Right hindlimb (tissue), 1 donor: ENCODE data around the gene AATK.

Experiments
- DNase-seq: peaks from one replicate; pipeline ENCODE4 v3.0.0-alpha.2; 2018

The AATK gene

DNA sequence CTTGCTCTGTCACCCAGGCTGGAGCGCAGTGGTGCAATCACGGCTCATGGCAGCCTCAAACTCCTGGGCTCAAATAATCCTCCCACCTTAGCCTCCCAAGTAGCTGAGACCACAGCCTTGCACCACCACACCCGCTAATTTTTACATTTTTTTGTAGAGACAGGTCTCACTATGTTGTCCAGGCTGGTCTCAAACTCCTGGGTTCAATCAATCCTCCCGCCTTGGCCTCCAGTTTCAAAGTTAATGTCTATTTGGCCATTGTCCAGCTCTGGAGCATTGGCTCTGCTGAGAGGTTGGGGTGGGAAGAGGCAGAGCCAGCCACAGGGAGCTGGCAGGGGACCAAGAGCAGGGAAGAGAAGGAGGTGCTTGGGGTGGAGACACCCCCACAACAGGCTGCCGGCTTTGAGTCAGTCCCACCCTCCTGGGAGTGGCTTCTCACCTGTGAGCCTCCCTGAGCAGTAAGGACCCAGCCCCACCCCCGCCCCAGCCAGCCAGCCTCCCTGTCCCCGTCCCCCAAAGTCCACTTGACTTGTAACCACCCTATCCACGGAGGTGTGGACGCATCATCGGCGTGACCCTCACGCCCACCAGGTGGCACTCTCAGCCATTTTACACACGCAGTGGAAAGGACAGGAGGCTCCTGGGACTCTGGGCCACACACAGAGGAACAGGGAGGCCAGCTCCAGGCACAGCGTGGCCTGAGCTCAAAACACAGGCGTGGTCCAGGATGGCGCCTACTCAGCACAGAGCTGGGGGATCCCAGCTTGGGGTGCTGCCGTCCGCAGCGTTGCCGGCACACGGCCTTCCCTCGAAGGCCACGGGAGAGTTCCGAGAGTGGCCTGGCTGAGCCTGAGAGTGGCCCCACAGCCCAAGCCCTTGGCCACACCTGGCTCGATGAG, 23.5 kb downstream of the AATK start:
- peak; percentile 85 for DNase-seq

- no peak for DNase-seq
Measured at GRCh38 chr17:81140695-81141094, 25.3 kb downstream of the AATK start.

- no peak for DNase-seq
Measured at GRCh38 chr17:81140018-81140417, 26.0 kb downstream of the AATK start.

- DNase-seq = no peak
Measured at GRCh38 chr17:81139428-81139827, 26.6 kb downstream of the AATK start.

- no peak for DNase-seq
Measured at GRCh38 chr17:81138500-81138899, 27.5 kb downstream of the AATK start.

- no peak for DNase-seq
Measured at GRCh38 chr17:81138083-81138482, 27.9 kb downstream of the AATK start.

DNA sequence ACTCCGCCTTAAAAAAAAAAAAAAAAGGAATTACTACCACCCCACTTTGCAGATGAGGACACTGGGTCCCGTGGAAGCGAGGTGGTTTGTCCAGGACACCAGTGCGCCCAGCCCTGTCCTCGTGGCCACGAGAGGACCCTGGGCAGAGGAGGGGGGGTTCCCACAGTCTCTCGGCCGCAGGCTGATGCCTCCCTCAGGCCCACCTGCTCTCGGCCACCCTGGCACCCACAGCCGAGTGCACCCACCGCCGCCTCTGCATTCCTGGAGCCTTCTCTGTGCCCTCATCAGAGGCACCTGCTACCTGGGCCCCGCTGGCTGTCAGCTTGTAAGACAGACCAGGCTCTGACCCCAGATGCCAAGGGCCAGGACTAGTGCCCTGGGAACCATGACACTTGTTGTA, 28.8 kb downstream of the AATK start:
- DNase-seq = no peak

DNA sequence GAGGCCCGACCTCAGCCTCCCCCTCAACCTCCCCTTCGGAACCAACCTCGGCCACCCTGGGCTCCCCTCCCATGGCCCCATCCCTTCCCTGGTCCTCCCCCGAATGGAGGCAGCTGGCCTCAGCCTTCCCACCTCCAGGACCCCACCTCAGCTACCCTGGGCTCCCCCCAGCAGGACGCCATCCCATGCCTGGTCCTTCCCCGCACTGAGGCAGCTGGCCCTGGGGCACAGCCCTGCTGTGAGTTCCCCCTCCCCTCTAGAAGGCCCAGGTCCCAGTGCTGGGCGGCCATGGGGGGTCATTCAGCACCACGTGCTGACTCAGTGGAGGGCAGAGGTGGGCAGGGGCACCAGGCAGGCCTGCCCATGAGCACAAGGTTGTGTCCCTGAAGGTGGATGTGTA, 29.7 kb downstream of the AATK start:
- no peak for DNase-seq

DNA sequence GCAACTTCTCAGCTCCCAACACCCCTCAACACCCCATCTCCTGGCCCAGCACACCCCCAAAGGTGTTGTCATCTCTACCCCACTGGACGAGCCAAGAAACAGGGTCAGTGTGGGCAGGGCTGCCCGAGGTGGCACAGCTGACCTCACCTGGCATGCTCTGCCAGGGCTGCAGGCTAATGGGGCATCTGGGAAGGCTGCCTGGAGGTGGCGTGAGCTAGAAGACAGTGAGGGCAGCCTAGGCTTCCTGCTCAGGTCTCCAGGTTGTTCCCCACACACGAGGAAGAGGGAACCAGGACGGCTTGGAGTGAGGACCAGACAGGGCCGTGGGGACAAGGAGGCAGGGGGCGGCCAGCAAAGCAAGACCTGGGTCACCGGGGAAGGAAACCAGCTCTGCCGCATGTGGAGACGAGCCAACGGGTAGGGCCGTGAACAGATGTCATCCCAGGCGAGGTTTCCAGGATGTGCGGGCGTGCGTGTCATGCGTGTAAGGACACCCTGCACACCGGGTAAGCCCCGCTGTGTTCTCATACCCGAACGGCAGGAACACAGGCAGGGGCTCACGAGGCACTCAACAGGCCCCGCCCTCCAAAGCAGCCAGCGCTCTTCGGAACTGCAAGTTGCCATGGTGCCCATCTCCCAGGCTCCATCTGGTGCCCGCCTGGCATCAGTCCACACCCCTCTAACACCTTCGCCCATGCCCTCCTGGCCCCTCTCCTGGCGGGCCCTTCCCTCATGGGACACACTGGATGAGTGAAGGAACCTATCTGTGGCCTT, 30.3 kb downstream of the AATK start:
- DNase-seq = no peak

DNA sequence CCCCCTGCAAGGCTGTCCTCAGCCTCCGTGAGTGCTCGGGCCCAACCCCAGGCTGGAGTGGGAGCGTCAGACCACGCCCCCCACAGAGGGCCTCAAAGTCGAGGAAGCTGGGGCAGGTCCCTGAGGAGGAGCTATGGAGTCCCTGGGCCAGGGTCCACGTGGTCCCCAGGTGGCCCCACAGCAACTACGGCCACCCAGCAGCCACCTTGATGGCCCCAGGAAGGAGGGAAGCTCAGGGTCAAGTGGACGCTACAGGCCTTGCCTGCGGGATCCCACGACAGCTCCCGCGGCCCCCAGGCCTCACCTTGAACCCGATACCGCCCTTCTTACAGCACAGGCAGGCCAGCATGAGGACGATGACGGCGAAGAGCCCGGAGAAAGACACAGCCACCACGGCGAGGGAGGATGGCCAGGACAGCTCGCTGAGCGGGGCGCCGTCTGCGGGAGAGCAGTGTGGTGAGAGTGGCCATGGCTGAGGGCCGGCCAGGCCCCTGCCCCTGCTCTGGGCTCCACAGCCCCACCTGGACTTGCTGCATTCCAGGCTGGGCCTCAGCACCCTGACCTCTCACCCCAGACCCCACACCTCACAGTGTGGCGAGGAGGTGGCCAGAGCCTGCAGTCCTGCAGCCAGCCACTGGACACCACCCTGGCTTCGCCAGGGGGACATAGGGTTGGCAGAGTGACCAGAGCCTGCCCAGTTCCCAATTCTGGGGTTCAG, 31.8 kb downstream of the AATK start:
- DNase-seq = no peak

- no peak for DNase-seq
Measured at GRCh38 chr17:81132770-81133723, 33.0 kb downstream of the AATK start.

- DNase-seq = no peak
Measured at GRCh38 chr17:81132197-81132540, 33.9 kb downstream of the AATK start.

GRCh38 chr17:81131486-81132196, 34.4 kb downstream of the AATK start:
- no peak for DNase-seq

DNA sequence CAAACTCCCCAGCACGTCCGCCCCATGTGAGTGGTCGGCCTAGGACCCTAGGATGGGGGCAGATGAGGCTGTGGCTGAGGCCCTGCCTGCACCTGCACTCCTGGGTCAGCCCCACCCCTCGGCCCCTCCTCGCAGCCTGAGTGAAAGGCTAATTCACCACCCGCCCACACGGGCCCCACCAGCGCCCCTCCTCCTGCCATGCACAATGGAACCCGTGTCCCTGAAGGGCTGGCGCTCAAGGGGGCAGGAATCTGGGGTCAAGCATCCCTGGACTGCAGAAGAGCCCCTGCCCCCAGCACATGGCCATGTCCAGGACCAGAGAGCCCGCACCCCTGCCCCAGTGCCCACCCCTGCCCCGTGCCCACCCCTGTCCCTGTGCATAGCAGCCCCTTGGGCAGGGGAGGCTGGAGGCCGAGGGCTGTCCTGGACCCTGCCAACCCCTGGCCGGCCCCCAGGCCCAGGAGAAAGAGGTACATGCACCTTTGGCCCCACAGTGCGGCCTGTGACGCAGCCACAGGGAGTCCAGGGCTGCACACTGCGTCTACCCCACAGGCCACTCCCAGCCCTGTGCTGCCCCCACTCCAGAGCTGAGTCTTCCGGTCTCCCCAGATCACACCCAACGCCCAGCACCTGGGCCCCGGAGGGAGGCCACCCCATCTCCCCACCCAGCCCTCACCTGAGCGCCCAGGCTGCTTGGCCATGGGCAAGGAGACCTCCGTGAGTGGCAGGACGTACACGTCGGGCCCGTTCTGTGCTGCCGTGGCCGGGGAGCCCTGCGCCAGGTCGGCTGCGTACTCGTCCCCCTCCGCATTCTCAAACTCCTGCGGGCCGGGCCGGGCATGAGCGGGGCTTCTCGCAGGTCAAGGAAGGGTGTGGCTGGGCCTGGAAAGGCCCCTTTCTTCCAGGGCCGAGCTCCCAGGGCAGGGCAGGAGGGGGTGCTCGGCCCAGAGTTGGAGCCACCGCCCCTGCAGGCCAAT, 35.3 kb downstream of the AATK start:
- no peak for DNase-seq

GRCh38 chr17:81129711-81130367, 36.2 kb downstream of the AATK start:
- DNase-seq = no peak

DNA sequence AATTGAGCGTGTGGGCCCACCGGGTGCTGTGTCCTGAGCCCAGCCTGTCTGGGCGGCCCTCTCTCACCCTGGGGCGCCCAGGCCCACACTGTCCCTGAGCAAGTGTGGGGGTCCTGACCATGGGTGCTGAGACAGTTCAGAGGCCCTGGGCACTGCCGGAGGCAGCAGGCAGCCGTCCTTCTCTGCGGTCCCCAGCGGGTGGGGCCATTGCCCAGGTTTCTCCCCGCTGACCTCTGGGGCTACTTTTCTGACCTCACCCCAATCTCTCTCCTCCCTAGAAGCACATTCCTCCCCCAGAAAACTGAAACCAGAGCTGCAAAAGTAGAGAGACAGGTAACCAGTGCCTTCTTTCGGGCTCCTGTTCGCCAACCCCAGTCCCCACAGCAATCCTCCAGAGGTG, 36.7 kb downstream of the AATK start:
- no peak for DNase-seq

DNA sequence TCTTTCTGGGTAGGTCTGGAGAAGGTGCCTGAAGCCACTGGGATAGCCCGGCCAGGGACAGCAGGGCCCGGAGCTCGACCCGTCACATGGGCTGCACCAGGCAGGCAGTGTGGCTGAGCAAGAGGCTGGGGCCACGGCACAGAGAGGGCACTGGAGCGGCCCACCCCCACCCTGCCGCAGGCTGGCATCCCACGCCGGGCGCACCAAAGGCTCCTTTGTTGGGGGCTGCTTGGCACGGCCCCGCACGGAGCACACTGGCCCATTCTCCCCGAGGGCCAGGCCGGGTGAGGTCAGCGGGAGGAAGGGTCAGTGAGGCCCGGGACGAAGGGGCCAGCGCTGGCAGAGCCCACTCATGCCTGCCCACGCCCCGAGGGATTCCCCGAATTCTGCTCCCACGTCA, 37.2 kb downstream of the AATK start:
- DNase-seq = no peak

- DNase-seq = no peak
Measured at GRCh38 chr17:81128338-81128737, 37.7 kb downstream of the AATK start.

DNA sequence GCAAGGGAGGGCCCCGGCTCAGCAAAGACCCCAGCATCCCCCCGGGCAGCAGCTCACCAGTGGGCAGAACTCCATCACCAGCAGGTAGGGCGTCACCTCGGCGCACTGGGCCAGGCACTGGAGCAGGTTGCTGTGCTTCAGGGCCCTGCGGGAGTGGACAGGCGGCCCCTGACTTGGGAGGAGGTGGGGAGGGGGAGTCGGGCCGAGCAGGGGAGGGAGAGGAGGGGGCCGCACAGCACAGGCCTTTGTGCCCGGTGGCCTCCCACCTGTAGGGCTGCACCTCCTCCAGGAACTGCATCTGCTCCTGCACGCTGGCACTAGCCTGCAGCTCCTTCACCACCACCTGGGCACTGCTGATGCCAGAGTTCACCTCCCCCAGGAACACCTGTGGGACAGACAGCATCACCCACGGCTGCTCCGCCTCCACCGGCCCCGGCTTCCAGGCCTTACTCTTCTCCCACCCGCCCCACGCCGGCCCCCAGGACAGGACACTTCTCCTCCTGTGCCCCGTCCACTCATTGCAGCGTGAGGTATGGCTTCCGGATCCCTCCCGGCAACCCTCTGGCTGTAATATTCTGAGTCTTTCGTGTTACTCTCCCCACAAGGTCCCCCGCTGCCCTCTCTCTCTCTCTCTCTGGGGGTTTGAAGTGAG, 38.4 kb downstream of the AATK start:
- DNase-seq = no peak

- no peak for DNase-seq
Measured at GRCh38 chr17:81127133-81127455, 38.9 kb downstream of the AATK start.
